Measurements from ENCODE around the gene SLC4A11. TPM values are rescaled to one million over a fixed set of nuclear protein-coding genes. Genes with fewer than 3 reads are reported as not detected.

The SLC4A11 gene
- total RNA-seq, 1 donor from 2014 or later = 27.2 TPM

- TF ChIP-seq, protein P1, sequence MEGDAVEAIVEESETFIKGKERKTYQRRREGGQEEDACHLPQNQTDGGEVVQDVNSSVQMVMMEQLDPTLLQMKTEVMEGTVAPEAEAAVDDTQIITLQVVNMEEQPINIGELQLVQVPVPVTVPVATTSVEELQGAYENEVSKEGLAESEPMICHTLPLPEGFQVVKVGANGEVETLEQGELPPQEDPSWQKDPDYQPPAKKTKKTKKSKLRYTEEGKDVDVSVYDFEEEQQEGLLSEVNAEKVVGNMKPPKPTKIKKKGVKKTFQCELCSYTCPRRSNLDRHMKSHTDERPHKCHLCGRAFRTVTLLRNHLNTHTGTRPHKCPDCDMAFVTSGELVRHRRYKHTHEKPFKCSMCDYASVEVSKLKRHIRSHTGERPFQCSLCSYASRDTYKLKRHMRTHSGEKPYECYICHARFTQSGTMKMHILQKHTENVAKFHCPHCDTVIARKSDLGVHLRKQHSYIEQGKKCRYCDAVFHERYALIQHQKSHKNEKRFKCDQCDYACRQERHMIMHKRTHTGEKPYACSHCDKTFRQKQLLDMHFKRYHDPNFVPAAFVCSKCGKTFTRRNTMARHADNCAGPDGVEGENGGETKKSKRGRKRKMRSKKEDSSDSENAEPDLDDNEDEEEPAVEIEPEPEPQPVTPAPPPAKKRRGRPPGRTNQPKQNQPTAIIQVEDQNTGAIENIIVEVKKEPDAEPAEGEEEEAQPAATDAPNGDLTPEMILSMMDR (IDR thresholded peaks at IDR 0.05; ENCODE audit: partially characterized antibody, unreplicated experiment) = no peak
- peak overlapping the region; percentile 20 for H3K27ac Mint-ChIP-seq (ENCODE audit: unreplicated experiment)
- peak overlapping the region; percentile 35 for H3K4me3 Mint-ChIP-seq (ENCODE audit: unreplicated experiment)
- H3K4me1 Mint-ChIP-seq (ENCODE audit: low read depth, unreplicated experiment) = no peaks in the 10 kb centered on the region
- peaks cover 5% of the 10 kb centered on the region for H3K27me3 Mint-ChIP-seq (ENCODE audit: unreplicated experiment)
- peaks cover 11% of the 10 kb centered on the region for H3K9me3 Mint-ChIP-seq (ENCODE audit: unreplicated experiment)
- peaks cover 15% of the 10 kb centered on the region for H3K36me3 Mint-ChIP-seq (ENCODE audit: unreplicated experiment)
- no peak for DNase-seq
Measured at GRCh38 chr20:3195590-3196237, 43.3 kb downstream of the SLC4A11 start.

DNA sequence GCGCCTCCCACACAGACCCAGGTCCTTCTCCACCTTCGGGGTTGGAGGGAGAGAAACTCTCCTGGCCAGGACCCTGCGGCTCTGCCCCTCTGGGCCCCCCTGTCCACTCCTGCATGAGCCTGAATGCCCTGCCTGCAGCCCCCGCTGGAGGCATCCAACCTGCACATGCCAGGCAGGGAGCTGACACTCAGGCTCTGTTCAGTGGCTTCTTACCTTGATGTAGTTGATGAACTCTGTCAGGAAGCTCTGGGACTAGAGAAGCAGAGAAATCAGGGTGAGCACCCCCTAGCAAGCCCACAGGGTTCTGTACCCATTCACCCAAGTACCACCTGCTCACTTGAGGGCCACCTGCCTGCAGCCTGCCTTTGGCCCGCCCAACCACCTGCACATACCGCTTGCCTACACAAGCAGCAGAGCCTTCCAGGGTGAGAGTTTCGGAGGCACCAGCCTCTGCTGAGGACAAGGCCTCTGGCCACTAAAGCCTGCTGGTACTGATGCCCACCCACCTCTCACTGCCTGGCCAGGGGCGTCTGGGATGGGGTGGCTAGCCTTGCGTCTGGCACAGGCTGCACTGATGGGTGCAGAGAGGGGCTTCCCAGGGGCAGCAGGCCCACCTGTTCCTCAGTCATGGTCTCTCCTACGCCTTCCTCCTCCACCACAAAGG lies 44.2 kb downstream of the SLC4A11 start:
- peaks cover 15% of the 10 kb centered on the region for H3K36me3 Mint-ChIP-seq (ENCODE audit: unreplicated experiment)
- no peak overlapping the region for H3K27ac Mint-ChIP-seq (ENCODE audit: unreplicated experiment)
- H3K4me3 Mint-ChIP-seq (ENCODE audit: unreplicated experiment) = no peak overlapping the region
- peaks cover 5% of the 10 kb centered on the region for H3K27me3 Mint-ChIP-seq (ENCODE audit: unreplicated experiment)
- H3K9me3 Mint-ChIP-seq (ENCODE audit: unreplicated experiment) = peaks cover 11% of the 10 kb centered on the region
- H3K4me1 Mint-ChIP-seq (ENCODE audit: low read depth, unreplicated experiment) = peaks cover 2% of the 10 kb centered on the region
- no peak for DNase-seq
- TF ChIP-seq, protein P1 (IDR thresholded peaks at IDR 0.05; ENCODE audit: partially characterized antibody, unreplicated experiment) = no peak

- no peak overlapping the region for H3K4me3 Mint-ChIP-seq (ENCODE audit: unreplicated experiment)
- H3K27me3 Mint-ChIP-seq (ENCODE audit: unreplicated experiment) = peaks cover 7% of the 10 kb centered on the region
- no peak for DNase-seq
- H3K27ac Mint-ChIP-seq (ENCODE audit: unreplicated experiment) = no peak overlapping the region
- H3K36me3 Mint-ChIP-seq (ENCODE audit: unreplicated experiment) = peaks cover 15% of the 10 kb centered on the region
- TF ChIP-seq, protein P1 (IDR thresholded peaks at IDR 0.05; ENCODE audit: partially characterized antibody, unreplicated experiment) = no peak
- H3K4me1 Mint-ChIP-seq (ENCODE audit: low read depth, unreplicated experiment) = peaks cover 6% of the 10 kb centered on the region
- peaks cover 11% of the 10 kb centered on the region for H3K9me3 Mint-ChIP-seq (ENCODE audit: unreplicated experiment)
Measured at GRCh38 chr20:3193806-3194616, 45.0 kb downstream of the SLC4A11 start.

DNA sequence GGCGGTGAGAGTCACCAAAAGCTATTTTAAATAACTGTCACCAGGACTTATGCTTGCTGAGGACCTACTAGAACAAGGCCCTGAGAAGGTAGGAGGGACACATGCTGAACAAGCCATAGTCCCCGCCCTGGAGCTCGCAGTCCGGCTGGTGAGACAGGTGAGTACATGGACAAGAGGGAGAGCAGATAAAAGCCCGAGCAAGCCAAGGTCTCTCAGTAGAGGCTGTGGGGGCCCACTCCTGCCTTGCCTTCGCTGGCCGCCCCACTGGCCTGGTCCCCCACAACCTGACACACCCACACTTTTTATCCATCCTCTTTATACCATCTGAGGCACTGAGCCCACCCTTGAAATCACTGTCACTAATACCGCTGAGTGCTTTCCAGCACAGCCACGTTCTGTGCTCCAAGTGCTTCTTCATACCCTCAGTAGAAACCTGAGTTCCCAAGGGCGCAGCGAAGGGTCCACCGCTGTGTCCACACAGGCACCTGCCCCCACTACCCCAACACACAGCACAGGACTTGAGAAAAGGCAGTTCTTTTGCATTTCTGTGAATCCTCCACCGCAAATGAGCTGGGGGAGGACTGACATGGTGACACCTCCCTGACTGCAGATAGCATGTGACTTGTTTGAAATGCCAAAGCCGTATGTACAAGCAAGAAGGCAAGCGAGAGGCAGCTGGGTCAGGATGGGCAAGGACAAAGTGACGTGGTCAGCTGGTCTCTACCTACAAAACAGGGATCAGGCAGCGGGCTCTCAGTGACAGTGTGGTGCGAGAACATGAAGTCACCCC lies 46.6 kb downstream of the SLC4A11 start:
- H3K36me3 Mint-ChIP-seq (ENCODE audit: unreplicated experiment) = peaks cover 15% of the 10 kb centered on the region
- peaks cover 7% of the 10 kb centered on the region for H3K27me3 Mint-ChIP-seq (ENCODE audit: unreplicated experiment)
- no peak overlapping the region for H3K27ac Mint-ChIP-seq (ENCODE audit: unreplicated experiment)
- H3K9me3 Mint-ChIP-seq (ENCODE audit: unreplicated experiment) = peaks cover 11% of the 10 kb centered on the region
- DNase-seq = no peak
- TF ChIP-seq, protein P1 (IDR thresholded peaks at IDR 0.05; ENCODE audit: partially characterized antibody, unreplicated experiment) = no peak
- no peak overlapping the region for H3K4me3 Mint-ChIP-seq (ENCODE audit: unreplicated experiment)
- peaks cover 6% of the 10 kb centered on the region for H3K4me1 Mint-ChIP-seq (ENCODE audit: low read depth, unreplicated experiment)
